Measurements from ENCODE around the gene FOXP1.

FOXP1 gene

GRCh38 chr3:70970952-70971351 is 612.6 kb downstream of the FOXP1 start:
- Histone ChIP-seq H3K27ac (no peak overlapping the region), H3K36me3 (replicated peaks) (peaks cover 53% of the 10 kb centered on the region), H3K4me3 (ENCODE audit: low read depth, low read length) (no peak overlapping the region), H3K27me3 (replicated peaks) (no peaks in the 10 kb centered on the region)
- DNase-seq, result no peak
- in situ Hi-C loops (cut with HindIII; ENCODE audit: low pct_ligation_motif_present, low sequenced_read_pairs), result no loop called here
- no peak for TF ChIP-seq CTCF (IDR thresholded peaks at IDR 0.05; ENCODE audit: low read depth, low read length, missing control alignments)

- in situ Hi-C loops (cut with HindIII; ENCODE audit: low pct_ligation_motif_present, low sequenced_read_pairs), result no loop called here
- no peak for TF ChIP-seq CTCF (IDR thresholded peaks at IDR 0.05; ENCODE audit: low read depth, low read length, missing control alignments)
- Histone ChIP-seq H3K27ac (no peak overlapping the region), H3K27me3 (replicated peaks) (no peaks in the 10 kb centered on the region), H3K36me3 (replicated peaks) (peaks cover 60% of the 10 kb centered on the region), H3K4me3 (ENCODE audit: low read depth, low read length) (no peak overlapping the region)
- no peak for DNase-seq
These were observed 613.4 kb downstream of the FOXP1 start for GRCh38 chr3:70970171-70970570.

- in situ Hi-C loops (cut with HindIII; ENCODE audit: low pct_ligation_motif_present, low sequenced_read_pairs), result no loop called here
- Histone ChIP-seq H3K36me3 (replicated peaks) (peaks cover 46% of the 10 kb centered on the region), H3K27ac (peak overlapping the region; percentile 4), H3K27me3 (replicated peaks) (no peaks in the 10 kb centered on the region), H3K4me3 (ENCODE audit: low read depth, low read length) (no peak overlapping the region)
- peak; percentile 35 for DNase-seq
- no peak for TF ChIP-seq CTCF (IDR thresholded peaks at IDR 0.05; ENCODE audit: low read depth, low read length, missing control alignments)
These were observed 619.9 kb downstream of the FOXP1 start for GRCh38 chr3:70963431-70964275.

GRCh38 chr3:70959506-70960291 is 623.8 kb downstream of the FOXP1 start:
- DNase-seq, result no peak
- Histone ChIP-seq H3K4me3 (ENCODE audit: low read depth, low read length) (no peak overlapping the region), H3K27ac (no peak overlapping the region), H3K27me3 (replicated peaks) (no peaks in the 10 kb centered on the region), H3K36me3 (replicated peaks) (peaks cover 29% of the 10 kb centered on the region)
- TF ChIP-seq CTCF (IDR thresholded peaks at IDR 0.05; ENCODE audit: low read depth, low read length, missing control alignments), result no peak
- in situ Hi-C loops (cut with HindIII; ENCODE audit: low pct_ligation_motif_present, low sequenced_read_pairs), result no loop called here

- Histone ChIP-seq H3K27me3 (replicated peaks) (no peaks in the 10 kb centered on the region), H3K4me3 (ENCODE audit: low read depth, low read length) (no peak overlapping the region), H3K36me3 (replicated peaks) (no peaks in the 10 kb centered on the region), H3K27ac (no peak overlapping the region)
- DNase-seq, result no peak
- in situ Hi-C loops (cut with HindIII; ENCODE audit: low pct_ligation_motif_present, low sequenced_read_pairs), result no loop called here
- no peak for TF ChIP-seq CTCF (IDR thresholded peaks at IDR 0.05; ENCODE audit: low read depth, low read length, missing control alignments)
These were observed 631.3 kb downstream of the FOXP1 start for GRCh38 chr3:70952033-70952747.
